C4-2B (cell line): ENCODE data around the gene ICAM2.

Experiments used
- H3K27ac ChIP-seq: fragments of 450-650 bp; 2 replicates; pipeline ENCODE4 v1.5.1; 2017
- ZFX ChIP-seq: fragments of 450-650 bp; IDR thresholded peaks from 2 replicates; pipeline ENCODE4 v1.6.1; 2017
- TF ChIP-seq, protein P1 (sequence below): fragments of 450-650 bp; conservative IDR thresholded peaks from 2 replicates; pipeline ENCODE4 v1.5.1; 2017; ENCODE audit warnings: mild to moderate bottlenecking

ICAM2 gene

DNA sequence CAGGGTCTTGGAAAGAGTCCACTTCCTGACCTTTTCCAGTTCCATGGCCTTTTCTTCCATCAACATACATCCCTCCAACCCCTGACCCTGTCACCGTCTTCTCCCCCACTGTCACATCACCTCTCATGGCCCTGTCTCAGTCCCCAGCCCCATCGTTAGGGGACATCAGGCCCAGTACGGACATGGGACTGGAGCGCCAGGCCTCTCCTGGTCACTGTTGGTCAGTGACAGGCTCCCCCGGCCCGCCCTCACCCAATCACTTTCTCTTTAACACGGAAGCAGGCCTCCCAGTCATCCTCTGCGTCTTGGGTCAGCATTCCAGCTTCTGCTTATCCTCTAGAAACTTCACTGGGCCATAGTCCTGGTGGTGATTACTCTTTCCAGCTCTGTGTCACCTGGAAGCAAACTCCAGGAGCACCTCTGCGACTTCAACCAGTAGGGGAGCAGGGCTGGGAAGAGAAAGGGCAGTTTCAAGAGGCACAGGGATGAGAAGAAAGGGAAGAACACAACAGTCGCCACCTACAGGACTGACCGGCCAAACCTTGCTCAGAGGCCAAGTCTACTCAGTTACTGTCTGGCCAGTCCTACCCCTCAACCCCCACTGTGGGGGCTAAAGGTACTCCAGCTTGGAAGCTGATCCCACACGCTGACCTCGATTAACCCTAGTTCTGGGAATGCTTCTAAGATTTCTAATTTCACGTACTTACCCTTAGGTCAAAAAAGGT lies 15.9 kb upstream of the ICAM2 start:
- H3K27ac ChIP-seq = no peak overlapping the region
- TF ChIP-seq, protein P1, sequence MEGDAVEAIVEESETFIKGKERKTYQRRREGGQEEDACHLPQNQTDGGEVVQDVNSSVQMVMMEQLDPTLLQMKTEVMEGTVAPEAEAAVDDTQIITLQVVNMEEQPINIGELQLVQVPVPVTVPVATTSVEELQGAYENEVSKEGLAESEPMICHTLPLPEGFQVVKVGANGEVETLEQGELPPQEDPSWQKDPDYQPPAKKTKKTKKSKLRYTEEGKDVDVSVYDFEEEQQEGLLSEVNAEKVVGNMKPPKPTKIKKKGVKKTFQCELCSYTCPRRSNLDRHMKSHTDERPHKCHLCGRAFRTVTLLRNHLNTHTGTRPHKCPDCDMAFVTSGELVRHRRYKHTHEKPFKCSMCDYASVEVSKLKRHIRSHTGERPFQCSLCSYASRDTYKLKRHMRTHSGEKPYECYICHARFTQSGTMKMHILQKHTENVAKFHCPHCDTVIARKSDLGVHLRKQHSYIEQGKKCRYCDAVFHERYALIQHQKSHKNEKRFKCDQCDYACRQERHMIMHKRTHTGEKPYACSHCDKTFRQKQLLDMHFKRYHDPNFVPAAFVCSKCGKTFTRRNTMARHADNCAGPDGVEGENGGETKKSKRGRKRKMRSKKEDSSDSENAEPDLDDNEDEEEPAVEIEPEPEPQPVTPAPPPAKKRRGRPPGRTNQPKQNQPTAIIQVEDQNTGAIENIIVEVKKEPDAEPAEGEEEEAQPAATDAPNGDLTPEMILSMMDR = no peak
- TF ChIP-seq ZFX = no peak

DNA sequence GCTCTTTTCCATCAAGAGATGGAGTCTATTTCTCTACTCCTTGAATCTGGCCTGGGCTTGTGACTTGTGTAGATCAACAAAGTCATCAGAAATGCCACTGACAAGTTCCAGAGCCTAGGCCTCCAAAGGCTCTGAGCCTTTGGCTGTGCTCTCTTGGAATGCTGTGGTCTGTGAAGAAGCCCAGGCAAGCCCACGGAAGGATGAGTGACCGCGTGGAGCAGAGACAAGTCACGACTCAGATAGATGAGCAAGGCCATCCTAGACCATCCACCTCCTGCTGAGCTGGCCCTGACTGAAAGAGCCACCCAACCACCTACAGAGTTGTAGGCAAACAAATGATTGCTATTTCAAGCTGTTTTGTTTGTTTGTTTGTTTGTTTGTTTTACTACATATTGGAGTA lies 11.6 kb upstream of the ICAM2 start:
- TF ChIP-seq, protein P1 = no peak
- TF ChIP-seq ZFX = no peak
- no peak overlapping the region for H3K27ac ChIP-seq

DNA sequence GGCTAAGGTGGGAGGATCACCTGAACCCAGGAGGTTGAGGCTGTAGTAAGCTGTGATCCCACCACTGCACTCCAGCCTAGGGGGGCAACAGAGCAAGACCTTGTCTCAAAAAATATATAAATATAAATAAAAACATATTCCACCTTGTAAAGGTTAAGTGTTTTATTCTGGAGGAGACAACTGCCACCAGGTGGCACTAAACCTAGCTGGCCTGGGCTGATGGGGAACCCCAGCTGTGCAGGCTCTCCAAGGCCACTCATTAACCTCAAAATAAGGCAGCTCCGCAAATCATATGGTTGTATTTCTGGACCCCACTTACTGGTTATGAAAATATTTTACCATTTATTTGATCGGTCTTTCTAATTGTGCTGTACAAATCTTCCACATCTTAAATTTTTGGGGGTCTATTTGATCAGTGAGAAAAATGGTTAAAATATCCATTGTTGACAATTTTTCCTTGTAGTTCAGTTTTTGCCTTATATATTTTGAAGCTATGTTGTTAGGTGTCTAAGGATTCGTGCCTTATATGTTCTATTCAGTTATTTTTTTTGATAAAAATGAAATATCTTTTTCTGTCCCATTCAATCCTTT lies 8.5 kb upstream of the ICAM2 start:
- H3K27ac ChIP-seq = no peak overlapping the region
- TF ChIP-seq ZFX = no peak
- TF ChIP-seq, protein P1 = peak; percentile 90

DNA sequence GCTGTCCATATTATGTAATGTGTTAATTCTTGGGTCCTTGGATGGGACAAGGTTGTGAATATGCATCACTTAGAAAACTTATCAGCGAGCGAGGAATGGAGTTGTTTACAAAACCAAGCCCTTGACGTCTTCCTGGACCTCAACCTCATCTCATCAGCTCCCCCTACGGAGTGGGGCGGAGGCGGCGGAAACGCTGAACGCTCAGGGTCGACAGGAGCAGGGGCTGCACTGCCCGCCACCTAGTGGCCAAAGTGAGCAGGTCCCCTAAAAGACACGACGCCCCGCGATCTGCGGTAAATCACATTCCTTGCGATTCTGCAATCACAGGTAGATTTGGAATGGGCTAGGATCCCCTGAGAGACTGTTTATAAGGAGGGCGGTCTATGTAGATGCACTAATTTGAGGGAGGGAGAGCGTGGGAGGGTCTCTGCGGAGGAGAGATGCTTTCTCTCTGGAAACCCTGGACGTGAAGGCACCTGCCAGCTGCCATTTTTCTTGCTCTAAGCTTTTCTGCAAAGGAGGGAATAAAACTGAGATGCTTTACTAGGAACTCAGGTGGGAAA lies 5.4 kb upstream of the ICAM2 start:
- TF ChIP-seq ZFX = no peak
- TF ChIP-seq, protein P1 = peak; percentile 99
- no peak overlapping the region for H3K27ac ChIP-seq

DNA sequence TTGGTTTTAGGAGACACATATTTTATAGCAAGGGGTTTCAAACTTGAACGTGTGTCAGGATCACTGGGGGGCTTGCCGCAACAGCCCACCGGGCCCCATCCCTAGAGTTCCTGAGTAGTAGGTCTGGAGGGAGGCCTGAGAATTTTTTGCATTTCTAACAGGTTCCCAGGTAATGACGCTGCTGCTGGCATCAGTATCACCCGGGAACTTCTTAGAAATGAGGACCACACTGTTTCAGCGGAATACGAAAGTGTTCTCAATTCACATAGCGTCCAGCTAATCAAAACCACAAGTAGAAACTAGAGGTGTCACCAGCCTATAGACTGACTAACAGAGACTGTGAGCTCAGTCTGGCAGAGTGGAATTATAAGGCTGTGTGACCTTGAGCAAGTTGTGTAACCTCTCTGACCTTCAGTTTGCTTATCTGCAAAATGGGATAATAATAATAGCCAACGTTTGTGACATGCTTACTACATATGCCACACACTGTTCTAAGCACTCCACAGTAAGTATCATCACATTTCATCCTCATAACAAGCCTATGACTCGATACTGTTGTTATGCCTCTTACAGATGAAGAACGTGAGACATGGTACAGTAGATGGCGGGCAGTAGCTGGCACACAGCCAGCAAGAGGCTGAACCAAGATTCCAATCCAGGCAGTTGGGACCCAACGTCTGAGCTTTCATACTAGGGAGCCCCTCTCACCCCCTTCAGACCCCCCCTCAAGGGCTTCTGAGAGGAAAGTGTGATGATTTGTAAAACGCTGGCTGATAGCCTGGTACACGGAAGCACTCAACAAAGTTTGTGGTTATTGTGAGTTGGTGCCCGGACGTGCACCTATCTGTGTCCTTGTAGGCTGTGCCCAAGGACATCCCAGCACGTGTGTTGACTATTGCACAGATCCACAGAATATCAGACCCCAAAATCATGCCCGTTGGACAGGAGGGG lies 4.6 kb upstream of the ICAM2 start:
- TF ChIP-seq, protein P1 = no peak
- TF ChIP-seq ZFX = no peak
- H3K27ac ChIP-seq = no peak overlapping the region

DNA sequence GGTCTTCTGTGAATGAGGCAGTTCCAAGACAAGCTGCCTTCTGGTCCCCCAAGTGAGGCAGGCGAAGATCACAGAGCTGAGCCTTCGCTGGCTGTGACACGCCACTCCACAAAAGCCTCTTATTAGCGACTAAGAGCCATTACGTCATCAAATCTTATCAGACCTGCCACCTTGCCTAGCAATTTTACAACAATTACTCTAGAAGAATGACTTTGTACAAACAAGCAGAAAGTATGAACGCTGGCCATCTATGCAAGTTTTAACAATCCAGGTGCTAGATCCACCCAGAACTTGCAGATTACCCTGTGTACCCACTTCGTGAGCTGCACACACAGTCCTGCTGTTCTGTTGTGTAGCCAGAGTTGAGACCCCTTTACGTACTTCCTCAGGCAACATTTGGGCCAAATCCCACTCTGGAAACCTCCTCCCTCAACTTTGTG lies 3.8 kb upstream of the ICAM2 start:
- TF ChIP-seq ZFX = no peak
- TF ChIP-seq, protein P1 = no peak
- no peak overlapping the region for H3K27ac ChIP-seq
